HEK293T (cell line): Measurements from ENCODE around the gene SLC11A1.

Source experiments
- BHLHE40 ChIP-seq: fragments of 450-650 bp; IDR thresholded peaks from 2 replicates; pipeline ENCODE4 v1.6.1; 2016; ENCODE audit warnings: mild to moderate bottlenecking, moderate library complexity, borderline replicate concordance
- CTBP1 ChIP-seq: fragments of 450-650 bp; IDR thresholded peaks from 2 replicates; pipeline ENCODE4 v1.6.1; 2016; ENCODE audit warnings: borderline replicate concordance
- ELF4 ChIP-seq: fragments of 450-650 bp; IDR thresholded peaks from 2 replicates; pipeline ENCODE4 v1.6.1; 2017; ENCODE audit warnings: antibody characterized with exemption
- FOXA1 ChIP-seq: fragments of 450-650 bp; IDR thresholded peaks from 2 replicates; pipeline ENCODE4 v1.6.1; 2016; ENCODE audit warnings: mild to moderate bottlenecking
- FOXK2 ChIP-seq: fragments of 450-650 bp; IDR thresholded peaks from 2 replicates; pipeline ENCODE4 v1.6.1; 2016; ENCODE audit warnings: mild to moderate bottlenecking
- FOXM1 ChIP-seq: fragments of 450-650 bp; IDR thresholded peaks from 2 replicates; pipeline ENCODE4 v1.6.1; 2017; ENCODE audit warnings: mild to moderate bottlenecking, borderline replicate concordance
- HDGF ChIP-seq: fragments of 450-650 bp; IDR thresholded peaks from 2 replicates; pipeline ENCODE4 v1.6.1; 2017; ENCODE audit warnings: antibody characterized with exemption, borderline replicate concordance
- LEF1 ChIP-seq: fragments of 450-650 bp; IDR thresholded peaks from 2 replicates; pipeline ENCODE4 v1.6.1; 2017; ENCODE audit warnings: mild to moderate bottlenecking, borderline replicate concordance
- NFRKB ChIP-seq: fragments of 450-650 bp; IDR thresholded peaks from 2 replicates; pipeline ENCODE4 v1.6.1; 2016; ENCODE audit warnings: mild to moderate bottlenecking, moderate library complexity
- SP1 ChIP-seq: fragments of 450-650 bp; IDR thresholded peaks from 2 replicates; pipeline ENCODE4 v1.6.1; 2017
- SUZ12 ChIP-seq: fragments of 450-650 bp; IDR thresholded peaks from 2 replicates; pipeline ENCODE4 v1.6.1; 2016; ENCODE audit warnings: mild to moderate bottlenecking
- TARDBP ChIP-seq: fragments of 450-650 bp; IDR thresholded peaks from 2 replicates; pipeline ENCODE4 v1.6.1; 2016
- TF ChIP-seq, protein P1 (sequence below): fragments of 450-650 bp; IDR thresholded peaks from 2 replicates; pipeline ENCODE4 v1.6.1; 2016

DNA sequence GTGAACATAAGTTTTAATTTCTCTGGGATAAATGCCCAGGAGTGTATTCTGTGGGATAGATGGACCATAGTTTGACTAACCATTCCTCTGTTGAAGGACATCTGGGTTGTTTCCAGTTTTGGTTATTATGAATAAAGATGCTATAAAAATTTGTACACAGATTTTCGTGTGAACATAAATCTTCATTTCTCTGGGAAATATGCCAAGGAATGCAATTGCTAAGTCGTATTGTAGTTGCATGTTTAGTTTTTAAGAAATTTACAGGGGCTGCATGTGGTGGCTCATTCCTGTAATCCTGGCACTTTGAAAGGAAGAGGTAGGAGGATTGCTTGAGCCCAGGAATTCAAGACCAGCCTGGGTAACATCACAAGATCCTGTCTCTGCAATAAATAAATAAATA, 6.9 kb upstream of the SLC11A1 start:
- no peak for TF ChIP-seq FOXM1
- no peak for TF ChIP-seq TARDBP
- TF ChIP-seq SP1, result no peak
- no peak for TF ChIP-seq CTBP1
- no peak for TF ChIP-seq LEF1
- no peak for TF ChIP-seq BHLHE40
- no peak for TF ChIP-seq HDGF
- no peak for TF ChIP-seq SUZ12
- TF ChIP-seq, protein P1, sequence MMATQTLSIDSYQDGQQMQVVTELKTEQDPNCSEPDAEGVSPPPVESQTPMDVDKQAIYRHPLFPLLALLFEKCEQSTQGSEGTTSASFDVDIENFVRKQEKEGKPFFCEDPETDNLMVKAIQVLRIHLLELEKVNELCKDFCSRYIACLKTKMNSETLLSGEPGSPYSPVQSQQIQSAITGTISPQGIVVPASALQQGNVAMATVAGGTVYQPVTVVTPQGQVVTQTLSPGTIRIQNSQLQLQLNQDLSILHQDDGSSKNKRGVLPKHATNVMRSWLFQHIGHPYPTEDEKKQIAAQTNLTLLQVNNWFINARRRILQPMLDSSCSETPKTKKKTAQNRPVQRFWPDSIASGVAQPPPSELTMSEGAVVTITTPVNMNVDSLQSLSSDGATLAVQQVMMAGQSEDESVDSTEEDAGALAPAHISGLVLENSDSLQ, result no peak
- no peak for TF ChIP-seq ELF4
- no peak for TF ChIP-seq FOXA1
- TF ChIP-seq FOXK2, result no peak
- TF ChIP-seq NFRKB, result no peak
